MCF 10A (cell line): ENCODE results near the gene IMMP2L. TPM values are rescaled to one million over a fixed set of nuclear protein-coding genes. Genes with fewer than 3 reads are reported as not detected.

Experiments used
- BruUV-seq: library from RNA; stranded (reverse); fragments of 400-500 nt; replicated peaks from 2 replicates; lab custom pipeline; 2021; lab: Mats Ljungman, UMichigan
- CTCF ChIA-PET: fragments of 300-600 bp; sonication (Branson Sonifier 250); formaldehyde crosslinking; extraction: SDS; loops from one replicate; lab custom pipeline; 2021; ENCODE audit warnings: antibody characterized with exemption, inconsistent platforms; lab: Yijun Ruan, JAX
- POLR2A ChIA-PET: fragments of 300-600, 350-650 bp; sonication (Branson Sonifier 250); formaldehyde crosslinking; extraction: SDS; loops from one replicate; lab custom pipeline; 2020; ENCODE audit warnings: antibody characterized with exemption, inconsistent platforms; lab: Yijun Ruan, JAX
- DNase-seq: peaks from one replicate; pipeline ENCODE4 v3.0.0-alpha.2; 2018; ENCODE audit not compliant: unreplicated experiment
- H3K27ac Mint-ChIP-seq: one replicate; pipeline ENCODE4 v1.8.0; 2022; ENCODE audit warnings: mild to moderate bottlenecking, low read depth, mixed read lengths; ENCODE audit not compliant: unreplicated experiment
- H3K27me3 Mint-ChIP-seq: one replicate; pipeline ENCODE4 v1.8.0; 2022; ENCODE audit warnings: mixed read lengths; ENCODE audit not compliant: insufficient read depth, unreplicated experiment
- H3K36me3 Mint-ChIP-seq: one replicate; pipeline ENCODE4 v1.8.0; 2022; ENCODE audit warnings: mild to moderate bottlenecking, moderate library complexity, mixed read lengths; ENCODE audit not compliant: insufficient read depth, unreplicated experiment
- H3K4me1 Mint-ChIP-seq: one replicate; pipeline ENCODE4 v1.8.0; 2022; ENCODE audit warnings: mixed read lengths; ENCODE audit not compliant: insufficient read depth, unreplicated experiment
- H3K4me3 Mint-ChIP-seq: one replicate; pipeline ENCODE4 v1.8.0; 2022; ENCODE audit warnings: mild to moderate bottlenecking, moderate library complexity, mixed read lengths; ENCODE audit not compliant: unreplicated experiment
- H3K9me3 Mint-ChIP-seq: one replicate; pipeline ENCODE4 v1.8.0; 2022; ENCODE audit warnings: mixed read lengths; ENCODE audit not compliant: unreplicated experiment
- intact Hi-C: fragments of 100-400 bp; cut with micrococcal nuclease; formaldehyde crosslinking; loops from 2 replicates; pipeline ENCODE4 v1.14.1; 2022
- total RNA-seq: library from RNA; stranded (reverse); gene quantifications from 2 replicates; pipeline ENCODE4 v1.2.3, GENCODE V29; 2022
- TF ChIP-seq, protein P1 (sequence below): fragments of 200-600 bp; IDR thresholded peaks from one replicate; pipeline ENCODE4 v1.8.0; 2022; ENCODE audit warnings: antibody characterized with exemption, mild to moderate bottlenecking; ENCODE audit not compliant: unreplicated experiment

Gene IMMP2L
- total RNA-seq, 1 experiment from 2014 or later: 23.7 TPM

DNA sequence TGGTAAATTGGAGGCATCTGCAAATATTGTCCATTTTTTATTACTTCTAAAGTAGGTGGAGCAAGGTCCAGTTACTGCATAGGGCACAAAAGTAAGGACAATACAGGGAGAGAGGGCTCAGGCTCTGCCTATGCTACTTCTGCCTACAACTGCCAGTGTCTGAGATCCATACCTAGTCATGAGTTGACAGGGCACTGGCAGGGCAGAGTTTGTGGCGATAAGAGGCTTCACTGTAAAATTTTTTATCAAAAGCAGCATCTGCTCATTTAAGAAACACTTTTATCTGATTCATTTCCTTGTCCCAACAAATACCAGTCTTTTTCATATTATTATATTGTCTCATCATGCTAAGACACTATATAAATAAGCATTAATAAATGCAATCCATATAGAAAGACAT lies 293.4 kb downstream of the IMMP2L start:
- Mint-ChIP-seq H3K27me3 (no peaks in the 10 kb centered on the region), H3K4me1 (peaks cover 13% of the 10 kb centered on the region), H3K9me3 (no peaks in the 10 kb centered on the region), H3K36me3 (no peaks in the 10 kb centered on the region), H3K27ac (no peak overlapping the region), H3K4me3 (no peak overlapping the region)
- no TSS peak for BruUV-seq
- DNase-seq: no peak
- ChIA-PET CTCF (interaction anchor here (0.9 kb wide), 1 partner anchor 163 kb away, joined by 3 read pairs; no protein-coding TSS in a partner anchor), POLR2A (no interaction called here)
- TF ChIP-seq, protein P1, sequence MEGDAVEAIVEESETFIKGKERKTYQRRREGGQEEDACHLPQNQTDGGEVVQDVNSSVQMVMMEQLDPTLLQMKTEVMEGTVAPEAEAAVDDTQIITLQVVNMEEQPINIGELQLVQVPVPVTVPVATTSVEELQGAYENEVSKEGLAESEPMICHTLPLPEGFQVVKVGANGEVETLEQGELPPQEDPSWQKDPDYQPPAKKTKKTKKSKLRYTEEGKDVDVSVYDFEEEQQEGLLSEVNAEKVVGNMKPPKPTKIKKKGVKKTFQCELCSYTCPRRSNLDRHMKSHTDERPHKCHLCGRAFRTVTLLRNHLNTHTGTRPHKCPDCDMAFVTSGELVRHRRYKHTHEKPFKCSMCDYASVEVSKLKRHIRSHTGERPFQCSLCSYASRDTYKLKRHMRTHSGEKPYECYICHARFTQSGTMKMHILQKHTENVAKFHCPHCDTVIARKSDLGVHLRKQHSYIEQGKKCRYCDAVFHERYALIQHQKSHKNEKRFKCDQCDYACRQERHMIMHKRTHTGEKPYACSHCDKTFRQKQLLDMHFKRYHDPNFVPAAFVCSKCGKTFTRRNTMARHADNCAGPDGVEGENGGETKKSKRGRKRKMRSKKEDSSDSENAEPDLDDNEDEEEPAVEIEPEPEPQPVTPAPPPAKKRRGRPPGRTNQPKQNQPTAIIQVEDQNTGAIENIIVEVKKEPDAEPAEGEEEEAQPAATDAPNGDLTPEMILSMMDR: no peak
- intact Hi-C loops: no loop called here

- BruUV-seq: no TSS peak
- DNase-seq: peak; percentile 44
- ChIA-PET POLR2A (no interaction called here), CTCF (interaction anchor here (0.6 to 0.9 kb wide), 4 partner anchors 15 to 468 kb away, joined by 3 to 6 read pairs (median 4); no protein-coding TSS in a partner anchor)
- peak overlapping the region; percentile 62 for H3K27ac Mint-ChIP-seq
- intact Hi-C loops: no loop called here
- TF ChIP-seq, protein P1: no peak
- no peaks in the 10 kb centered on the region for H3K36me3 Mint-ChIP-seq
- no peaks in the 10 kb centered on the region for H3K9me3 Mint-ChIP-seq
- H3K4me1 Mint-ChIP-seq: peaks cover 13% of the 10 kb centered on the region
- no peaks in the 10 kb centered on the region for H3K27me3 Mint-ChIP-seq
- no peak overlapping the region for H3K4me3 Mint-ChIP-seq
These were observed 295.7 kb downstream of the IMMP2L start for GRCh38 chr7:111266613-111267012.

DNA sequence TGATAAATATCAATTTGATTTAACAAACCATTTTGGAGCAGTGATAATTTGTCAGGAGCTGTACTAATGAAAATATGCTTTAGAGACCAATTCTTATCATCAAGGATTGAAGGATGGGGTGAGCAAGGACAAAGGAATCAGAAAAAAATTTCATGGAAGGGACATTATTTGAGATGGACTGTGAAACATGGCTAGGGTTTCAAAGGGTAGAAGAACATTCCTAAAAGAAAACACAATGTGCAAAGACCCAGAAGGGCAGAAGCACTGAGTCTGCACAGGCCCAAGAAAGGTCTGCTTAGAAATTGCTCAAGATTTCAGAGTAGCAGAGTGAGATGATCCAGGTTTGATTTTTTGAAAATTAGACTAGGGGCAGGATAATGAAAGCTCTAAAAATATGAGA lies 296.9 kb downstream of the IMMP2L start:
- no peaks in the 10 kb centered on the region for H3K9me3 Mint-ChIP-seq
- no peaks in the 10 kb centered on the region for H3K36me3 Mint-ChIP-seq
- ChIA-PET CTCF (no interaction called here), POLR2A (no interaction called here)
- H3K27ac Mint-ChIP-seq: peak overlapping the region; percentile 62
- no TSS peak for BruUV-seq
- TF ChIP-seq, protein P1: no peak
- peaks cover 13% of the 10 kb centered on the region for H3K4me1 Mint-ChIP-seq
- no peak overlapping the region for H3K4me3 Mint-ChIP-seq
- H3K27me3 Mint-ChIP-seq: no peaks in the 10 kb centered on the region
- no peak for DNase-seq
- intact Hi-C loops: no loop called here

- no TSS peak for BruUV-seq
- no peaks in the 10 kb centered on the region for H3K36me3 Mint-ChIP-seq
- TF ChIP-seq, protein P1: no peak
- no peak for DNase-seq
- no peaks in the 10 kb centered on the region for H3K27me3 Mint-ChIP-seq
- peaks cover 13% of the 10 kb centered on the region for H3K4me1 Mint-ChIP-seq
- no peak overlapping the region for H3K27ac Mint-ChIP-seq
- intact Hi-C loops: no loop called here
- H3K4me3 Mint-ChIP-seq: no peak overlapping the region
- POLR2A ChIA-PET: no interaction called here
- H3K9me3 Mint-ChIP-seq: no peaks in the 10 kb centered on the region
- CTCF ChIA-PET: no interaction called here
These were observed 297.3 kb downstream of the IMMP2L start for GRCh38 chr7:111264981-111265380.
